HCT116 (cell line): Measurements from ENCODE around the gene VANGL1.

Experiments
- CEBPB ChIP-seq: IDR thresholded peaks from 2 replicates; pipeline ENCODE4 v1.6.1; 2012; ENCODE audit warnings: low read depth
- CTCF ChIP-seq, 3 experiments: fragments of 200-600 bp in 1 of 3; sonication (generic) in 1 of 3; IDR thresholded peaks in 2 of 3; conservative IDR thresholded peaks in 1 of 3; 2 replicates each; pipeline ENCODE4 v1.5.1; 2012 to 2017; ENCODE audit warnings: low read depth in 2 of 3, low read length in 2 of 3, antibody characterized with exemption in 1 of 3, borderline replicate concordance in 1 of 3, control low read depth in 1 of 3, mild to moderate bottlenecking in 1 of 3, mixed read lengths in 1 of 3, mixed run types in 1 of 3, moderate library complexity in 1 of 3; ENCODE audit not compliant: insufficient read depth in 1 of 3
- EZH2 ChIP-seq: fragments of 200-600 bp; sonication (generic); IDR thresholded peaks from 2 replicates; pipeline ENCODE4 v1.6.1; 2017; ENCODE audit warnings: antibody characterized with exemption, mixed run types
- EZH2phosphoT487 ChIP-seq: fragments of 200-600 bp; IDR thresholded peaks from 2 replicates; pipeline ENCODE4 v1.6.1; 2018; ENCODE audit warnings: antibody characterized with exemption, borderline replicate concordance
- MAX ChIP-seq: IDR thresholded peaks from 2 replicates; pipeline ENCODE4 v1.6.1; 2012
- POLR2A ChIP-seq: IDR thresholded peaks from 2 replicates; pipeline ENCODE4 v1.7.0; 2011; ENCODE audit warnings: borderline replicate concordance; ENCODE audit not compliant: insufficient read depth, insufficient read length; ENCODE audit errors: extremely low read depth
- POLR2AphosphoS5 ChIP-seq: IDR thresholded peaks from 2 replicates; pipeline ENCODE4 v1.6.1; 2011; ENCODE audit warnings: mild to moderate bottlenecking, low read depth, low read length, moderate library complexity
- RAD21 ChIP-seq: IDR thresholded peaks from 2 replicates; pipeline ENCODE4 v1.6.1; 2012; ENCODE audit warnings: low read depth, mild to moderate bottlenecking
- REST ChIP-seq: IDR thresholded peaks from 2 replicates; pipeline ENCODE4 v1.6.1; 2012; ENCODE audit warnings: low read depth
- SP1 ChIP-seq: IDR thresholded peaks from 2 replicates; pipeline ENCODE4 v1.6.1; 2012; ENCODE audit warnings: low read depth
- TCF7L2 ChIP-seq: IDR thresholded peaks from 2 replicates; pipeline ENCODE4 v1.7.0; 2011; ENCODE audit warnings: borderline replicate concordance, inconsistent platforms; ENCODE audit not compliant: insufficient read depth, insufficient read length; ENCODE audit errors: extremely low read depth
- ZBTB33 ChIP-seq: IDR thresholded peaks from 2 replicates; pipeline ENCODE4 v1.6.1; 2011; ENCODE audit warnings: mild to moderate bottlenecking, low read length, moderate library complexity; ENCODE audit not compliant: insufficient replicate concordance; ENCODE audit errors: extremely low read depth
- ZFX ChIP-seq: fragments of 450-650 bp; IDR thresholded peaks from 2 replicates; pipeline ENCODE4 v1.6.1; 2017
- ZNF274 ChIP-seq: fragments of 200-500 bp; sonication (Bioruptor generic); IDR thresholded peaks from 2 replicates; pipeline ENCODE4 v1.6.1; 2014; ENCODE audit warnings: mild to moderate bottlenecking, low read depth, low read length, inconsistent platforms

GRCh38 chr1:115744646-115745275, 103.0 kb downstream of the VANGL1 start:
- TF ChIP-seq ZBTB33: no peak
- no peak for TF ChIP-seq CTCF (IDR thresholded peaks at IDR 0.05 in 2 of 3, conservative IDR thresholded peaks at IDR 0.05 in 1 of 3; ENCODE audit: borderline replicate concordance in 1 of 3, insufficient read depth in 1 of 3, low read depth in 2 of 3, low read length in 2 of 3)
- TF ChIP-seq EZH2phosphoT487: no peak
- no peak for TF ChIP-seq ZNF274
- no peak for TF ChIP-seq ZFX
- no peak for TF ChIP-seq MAX
- TF ChIP-seq POLR2A: no peak
- no peak for TF ChIP-seq CEBPB
- no peak for TF ChIP-seq EZH2
- no peak for TF ChIP-seq SP1
- TF ChIP-seq TCF7L2: no peak
- TF ChIP-seq REST: no peak
- TF ChIP-seq POLR2AphosphoS5: no peak
- TF ChIP-seq RAD21: no peak
